Breast epithelium (tissue), 4 donors: ENCODE results near the gene RNF151. TPM values are rescaled to one million over a fixed set of nuclear protein-coding genes. Genes with fewer than 3 reads are reported as not detected.

Experiments used
- DNase-seq, 2 donors: peaks; one replicate each; pipeline ENCODE4 v3.0.0-alpha.2; 2019; ENCODE audit warnings: low spot score in 2 of 2
- H3K27ac ChIP-seq, 2 donors: fragments of 200-600 bp; sonication (generic) in 1 of 2; one replicate each; pipeline ENCODE4 v1.5.1; 2016 to 2019; ENCODE audit warnings: mild to moderate bottlenecking in 1 of 2
- H3K27me3 ChIP-seq, 2 donors: fragments of 200-600 bp; sonication (generic) in 1 of 2; one replicate each; pipeline versions ENCODE4 v1.5.1 to v1.6.0; 2017 to 2019; ENCODE audit warnings: control low read depth in 1 of 2, mild to moderate bottlenecking in 1 of 2
- H3K36me3 ChIP-seq: fragments of 200-600 bp; one replicate; pipeline ENCODE4 v1.5.1; 2019
- H3K4me1 ChIP-seq, 2 donors: fragments of 200-600 bp; sonication (generic); one replicate each; pipeline ENCODE4 v1.5.1; 2016 to 2019; ENCODE audit warnings: control low read depth in 1 of 2
- H3K4me3 ChIP-seq, 3 donors: fragments of 200-600 bp; sonication (generic); 1 replicate in 2 of 3; 2 replicates in 1 of 3; pipeline ENCODE4 v1.5.1; 2016 to 2019; ENCODE audit warnings: mild to moderate bottlenecking in 3 of 3, moderate library complexity in 2 of 3
- H3K9me3 ChIP-seq, 2 donors: fragments of 200-600 bp; sonication (generic) in 1 of 2; one replicate each; pipeline ENCODE4 v1.5.1; 2016 to 2019; ENCODE audit warnings: control low read depth in 1 of 2
- POLR2A ChIP-seq: fragments of 450-650 bp; IDR thresholded peaks from one replicate; pipeline ENCODE4 v1.6.1; 2016; ENCODE audit warnings: antibody characterized with exemption, mild to moderate bottlenecking, moderate library complexity
- POLR2AphosphoS5 ChIP-seq, 3 donors: sonication (generic); formaldehyde crosslinking; IDR thresholded peaks; one replicate each; pipeline ENCODE4 v1.6.1; 2017; ENCODE audit warnings: antibody characterized with exemption in 3 of 3
- intact Hi-C: fragments of 100-400 bp; cut with DNase I; formaldehyde crosslinking; loops from one replicate; pipeline ENCODE4 v1.15.1; 2023; ENCODE audit warnings: low total_unique reads
- total RNA-seq, 3 donors: library from RNA; depleted of rRNA; stranded (reverse); fragments of >200 nt; gene quantifications; one replicate each; pipeline ENCODE4 v1.1.0, GENCODE V29; 2016
- TF ChIP-seq, protein P1 (sequence below), 3 donors: fragments of 450-650 bp; IDR thresholded peaks; one replicate each; pipeline ENCODE4 v1.5.1; 2016 to 2017; ENCODE audit warnings: antibody characterized with exemption in 3 of 3, mild to moderate bottlenecking in 3 of 3, moderate library complexity in 3 of 3

The RNF151 gene
- total RNA-seq, 3 donors from 2014 or later, result 0.98 TPM; not detected in 2

GRCh38 chr16:1991948-1992703, 25.5 kb downstream of the RNF151 start:
- DNase-seq, result peak; percentile 87 to 92
- H3K4me1 ChIP-seq, result peaks cover 0 to 15% of the 10 kb centered on the region in 2 donors
- no peaks in the 10 kb centered on the region for H3K36me3 ChIP-seq
- intact Hi-C loops, result no loop called here
- peak overlapping the region; percentile 15 to 31 for H3K27ac ChIP-seq
- peaks cover 5 to 25% of the 10 kb centered on the region in 2 donors for H3K27me3 ChIP-seq
- H3K4me3 ChIP-seq, result peak overlapping the region; percentile 30 to 67 (median 48)
- TF ChIP-seq, protein P1, sequence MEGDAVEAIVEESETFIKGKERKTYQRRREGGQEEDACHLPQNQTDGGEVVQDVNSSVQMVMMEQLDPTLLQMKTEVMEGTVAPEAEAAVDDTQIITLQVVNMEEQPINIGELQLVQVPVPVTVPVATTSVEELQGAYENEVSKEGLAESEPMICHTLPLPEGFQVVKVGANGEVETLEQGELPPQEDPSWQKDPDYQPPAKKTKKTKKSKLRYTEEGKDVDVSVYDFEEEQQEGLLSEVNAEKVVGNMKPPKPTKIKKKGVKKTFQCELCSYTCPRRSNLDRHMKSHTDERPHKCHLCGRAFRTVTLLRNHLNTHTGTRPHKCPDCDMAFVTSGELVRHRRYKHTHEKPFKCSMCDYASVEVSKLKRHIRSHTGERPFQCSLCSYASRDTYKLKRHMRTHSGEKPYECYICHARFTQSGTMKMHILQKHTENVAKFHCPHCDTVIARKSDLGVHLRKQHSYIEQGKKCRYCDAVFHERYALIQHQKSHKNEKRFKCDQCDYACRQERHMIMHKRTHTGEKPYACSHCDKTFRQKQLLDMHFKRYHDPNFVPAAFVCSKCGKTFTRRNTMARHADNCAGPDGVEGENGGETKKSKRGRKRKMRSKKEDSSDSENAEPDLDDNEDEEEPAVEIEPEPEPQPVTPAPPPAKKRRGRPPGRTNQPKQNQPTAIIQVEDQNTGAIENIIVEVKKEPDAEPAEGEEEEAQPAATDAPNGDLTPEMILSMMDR (IDR thresholded peaks at IDR 0.05), result no peak
- TF ChIP-seq POLR2A, result no peak
- TF ChIP-seq POLR2AphosphoS5 (IDR thresholded peaks at IDR 0.05), result no peak
- no peaks in the 10 kb centered on the region for H3K9me3 ChIP-seq

- peaks cover 0 to 15% of the 10 kb centered on the region in 2 donors for H3K4me1 ChIP-seq
- H3K27me3 ChIP-seq, result peaks cover 5 to 25% of the 10 kb centered on the region in 2 donors
- peak overlapping the region in 2 of 3 donors; percentile 48 to 67 for H3K4me3 ChIP-seq
- peak overlapping the region; percentile 15 to 31 for H3K27ac ChIP-seq
- intact Hi-C loops, result no loop called here
- TF ChIP-seq, protein P1 (IDR thresholded peaks at IDR 0.05), result no peak
- no peak for TF ChIP-seq POLR2A
- TF ChIP-seq POLR2AphosphoS5 (IDR thresholded peaks at IDR 0.05), result no peak
- no peaks in the 10 kb centered on the region for H3K36me3 ChIP-seq
- DNase-seq, result no peak
- H3K9me3 ChIP-seq, result no peaks in the 10 kb centered on the region
These were observed 26.2 kb downstream of the RNF151 start for GRCh38 chr16:1992704-1993317.

DNA sequence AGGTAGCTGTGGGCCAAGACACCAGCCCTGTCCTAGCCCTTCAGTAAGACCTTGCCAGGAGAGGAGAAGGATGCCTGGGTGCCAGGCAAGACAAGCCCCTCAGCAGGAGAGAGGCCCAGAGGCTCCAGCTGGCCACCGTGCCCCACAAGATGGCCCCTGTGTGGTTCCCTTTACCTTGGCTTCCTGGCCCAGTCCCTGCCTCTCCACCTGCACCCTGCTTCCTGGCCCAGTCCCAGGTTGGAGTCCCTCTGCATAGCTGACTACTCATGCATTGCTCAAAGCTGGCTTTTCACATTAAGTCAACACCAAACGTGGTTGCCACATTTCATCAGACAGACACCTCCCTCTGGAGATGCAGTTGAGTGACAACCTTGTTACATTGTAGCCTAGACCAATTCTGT, 27.1 kb downstream of the RNF151 start:
- DNase-seq, result no peak
- peaks cover 5 to 21% of the 10 kb centered on the region in 2 donors for H3K27me3 ChIP-seq
- no peak overlapping the region for H3K27ac ChIP-seq
- H3K4me1 ChIP-seq, result peaks cover 0 to 15% of the 10 kb centered on the region in 2 donors
- H3K4me3 ChIP-seq, result no peak overlapping the region
- TF ChIP-seq POLR2AphosphoS5 (IDR thresholded peaks at IDR 0.05) (no peak), POLR2A (no peak)
- H3K9me3 ChIP-seq, result no peaks in the 10 kb centered on the region
- intact Hi-C loops, result no loop called here
- H3K36me3 ChIP-seq, result no peaks in the 10 kb centered on the region

DNA sequence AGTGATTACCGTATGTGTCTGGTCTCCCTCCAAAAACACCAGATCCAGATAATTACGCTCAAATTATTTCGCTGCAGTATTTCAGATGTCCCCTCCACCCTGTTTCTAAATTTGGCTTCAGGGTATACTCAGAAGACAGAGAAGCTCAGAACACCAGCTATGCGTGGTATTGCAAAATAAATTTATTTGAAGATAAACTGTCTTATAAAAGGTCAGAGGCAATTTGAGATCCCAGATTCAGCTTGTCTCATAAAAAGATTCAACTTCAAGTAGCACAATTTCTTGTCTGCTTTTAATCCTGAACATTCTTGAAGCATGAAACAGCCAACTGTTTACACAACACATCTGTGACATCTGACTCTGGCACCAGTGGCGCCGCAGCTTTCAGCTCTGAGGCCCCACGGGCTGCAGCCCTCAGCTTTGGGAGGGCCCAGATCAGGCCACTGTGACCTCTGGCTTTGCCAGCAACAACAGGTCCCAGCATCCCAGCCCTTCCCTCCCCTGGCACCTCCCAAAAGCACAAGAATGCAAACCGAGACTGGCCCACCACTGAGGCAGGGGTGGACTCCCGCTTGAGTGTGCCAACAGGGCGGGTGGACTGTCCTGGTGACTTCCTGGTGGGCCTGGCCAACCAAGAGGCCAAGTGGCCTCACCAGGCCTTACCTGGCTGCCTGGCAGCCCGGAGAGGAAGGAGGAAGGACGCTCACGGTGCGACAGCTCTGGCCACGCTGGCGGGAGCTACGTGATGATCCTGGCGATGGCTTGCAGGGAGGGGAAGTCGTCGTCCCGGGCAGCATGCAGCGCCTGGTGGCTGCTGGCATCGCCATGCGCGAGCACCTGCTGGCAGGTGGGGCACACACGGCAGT, 31.1 kb downstream of the RNF151 start:
- intact Hi-C loops, result no loop called here
- Histone ChIP-seq H3K4me3 (no peak overlapping the region), H3K27me3 (no peaks in the 10 kb centered on the region), H3K36me3 (peaks cover 12% of the 10 kb centered on the region), H3K9me3 (no peaks in the 10 kb centered on the region), H3K27ac (peak overlapping the region in 1 of 2 donors; percentile 12), H3K4me1 (no peaks in the 10 kb centered on the region)
- TF ChIP-seq, protein P1 (IDR thresholded peaks at IDR 0.05), result no peak
- no peak for TF ChIP-seq POLR2AphosphoS5 (IDR thresholded peaks at IDR 0.05)
- TF ChIP-seq POLR2A, result no peak
- no peak for DNase-seq

GRCh38 chr16:1998360-1998835, 31.7 kb downstream of the RNF151 start:
- Histone ChIP-seq H3K36me3 (peaks cover 12% of the 10 kb centered on the region), H3K9me3 (no peaks in the 10 kb centered on the region), H3K27ac (peak overlapping the region in 1 of 2 donors; percentile 12), H3K27me3 (no peaks in the 10 kb centered on the region), H3K4me3 (no peak overlapping the region), H3K4me1 (no peaks in the 10 kb centered on the region)
- TF ChIP-seq POLR2A (no peak), POLR2AphosphoS5 (IDR thresholded peaks at IDR 0.05) (no peak)
- intact Hi-C loops, result no loop called here
- DNase-seq, result no peak
